NB4 (cell line): Measurements from ENCODE around the gene APOBEC2.

ENCODE experiments used
- CTCF ChIP-seq: IDR thresholded peaks from one replicate; pipeline ENCODE4 v1.5.1; 2012; ENCODE audit warnings: low read depth, low read length
- MAX ChIP-seq: IDR thresholded peaks from 2 replicates; pipeline ENCODE4 v1.6.1; 2011; ENCODE audit warnings: low read depth, low read length
- MYC ChIP-seq: IDR thresholded peaks from 2 replicates; pipeline ENCODE4 v1.6.1; 2011; ENCODE audit warnings: low read depth, low read length
- POLR2A ChIP-seq: IDR thresholded peaks from 2 replicates; pipeline ENCODE4 v1.6.1; 2011; ENCODE audit warnings: mild to moderate bottlenecking; ENCODE audit not compliant: insufficient read length; ENCODE audit errors: extremely low read depth

GRCh38 chr6:41008011-41008410 lies 45.0 kb upstream of the APOBEC2 start:
- TF ChIP-seq CTCF (no peak), MAX (no peak), MYC (no peak), POLR2A (no peak)
